Hindlimb muscle (tissue), 1 donor: Measurements from ENCODE around the gene PER2. TPM values are rescaled to one million over a fixed set of nuclear protein-coding genes. Genes with fewer than 3 reads are reported as not detected.

Experiments used
- DNase-seq: peaks from one replicate; pipeline ENCODE4 v3.0.0-alpha.2; 2013
- polyA plus RNA-seq: library from polyadenylated mRNA; unstranded; fragments of 120-200 nt; gene quantifications from one replicate; pipeline ENCODE4 v1.2.1, GENCODE V29; 2013; ENCODE audit not compliant: insufficient read length

The PER2 gene
- polyA plus RNA-seq, 1 donor: 4.4 TPM

- DNase-seq: no peak
These were observed 44.8 kb downstream of the PER2 start for GRCh38 chr2:238243496-238244076.

- DNase-seq: no peak
These were observed 45.5 kb downstream of the PER2 start for GRCh38 chr2:238242731-238243495.

GRCh38 chr2:238241970-238242369, 46.4 kb downstream of the PER2 start:
- no peak for DNase-seq

GRCh38 chr2:238240757-238241711, 47.4 kb downstream of the PER2 start:
- peak; percentile 72 for DNase-seq

- DNase-seq: peak; percentile 92
These were observed 48.3 kb downstream of the PER2 start, which contains the start of gene HES6 for GRCh38 chr2:238239863-238240756. HES6 (minus strand) TSS chr2:238240038; CDS start chr2:238239905, 133 bp downstream.

- no peak for DNase-seq
These were observed 48.9 kb downstream of the PER2 start for GRCh38 chr2:238239543-238239862.

- DNase-seq: no peak
These were observed 49.5 kb downstream of the PER2 start for GRCh38 chr2:238238766-238239542.

GRCh38 chr2:238238311-238238765, 50.1 kb downstream of the PER2 start:
- DNase-seq: no peak

GRCh38 chr2:238237431-238238135, 50.8 kb downstream of the PER2 start:
- DNase-seq: no peak

- DNase-seq: no peak
These were observed 51.8 kb downstream of the PER2 start for GRCh38 chr2:238236571-238236970.

GRCh38 chr2:238235856-238236255, 52.6 kb downstream of the PER2 start:
- no peak for DNase-seq

GRCh38 chr2:238235331-238235732, 53.1 kb downstream of the PER2 start:
- DNase-seq: no peak

- DNase-seq: no peak
These were observed 54.8 kb downstream of the PER2 start for GRCh38 chr2:238233625-238234024.

- no peak for DNase-seq
These were observed 56.6 kb downstream of the PER2 start for GRCh38 chr2:238231809-238232208.

- DNase-seq: peak; percentile 58
These were observed 57.1 kb downstream of the PER2 start for GRCh38 chr2:238231251-238231793.

GRCh38 chr2:238230699-238231098, 57.7 kb downstream of the PER2 start:
- no peak for DNase-seq

GRCh38 chr2:238228700-238229099, 59.7 kb downstream of the PER2 start:
- no peak for DNase-seq

- no peak for DNase-seq
These were observed 60.8 kb downstream of the PER2 start for GRCh38 chr2:238227587-238228032.

GRCh38 chr2:238226698-238227586, 61.5 kb downstream of the PER2 start:
- no peak for DNase-seq
